Type B pancreatic cell (in vitro differentiated cells): ENCODE results near the gene ASB10. TPM values are rescaled to one million over a fixed set of nuclear protein-coding genes. Genes with fewer than 3 reads are reported as not detected.

ENCODE experiments used
- DNase-seq: peaks from one replicate; pipeline ENCODE4 v3.0.0; 2021; ENCODE audit warnings: mixed read lengths; ENCODE audit not compliant: unreplicated experiment; ENCODE audit errors: extremely low spot score
- H3K27ac Mint-ChIP-seq: 2 replicates; pipeline ENCODE4 v1.8.0; 2021; ENCODE audit warnings: mild to moderate bottlenecking, mixed read lengths
- H3K27me3 Mint-ChIP-seq: 2 replicates; pipeline ENCODE4 v1.8.0; 2021; ENCODE audit warnings: mixed read lengths
- H3K36me3 Mint-ChIP-seq: 2 replicates; pipeline ENCODE4 v1.8.0; 2021; ENCODE audit warnings: mixed read lengths
- H3K4me1 Mint-ChIP-seq: one replicate; pipeline ENCODE4 v1.8.0; 2021; ENCODE audit warnings: mixed read lengths; ENCODE audit not compliant: unreplicated experiment
- H3K4me3 Mint-ChIP-seq: 2 replicates; pipeline ENCODE4 v1.8.0; 2021; ENCODE audit warnings: mild to moderate bottlenecking, mixed read lengths
- H3K9me3 Mint-ChIP-seq: 2 replicates; pipeline ENCODE4 v1.8.0; 2021; ENCODE audit warnings: mixed read lengths
- CTCF ChIP-seq: fragments of 200-600 bp; sonication (generic); conservative IDR thresholded peaks from 2 replicates; pipeline ENCODE4 v1.5.0; 2021; ENCODE audit warnings: antibody characterized with exemption, mild to moderate bottlenecking
- total RNA-seq: library from RNA; stranded (reverse); gene quantifications from 2 replicates; pipeline ENCODE4 v1.2.1, GENCODE V29; 2021; ENCODE audit warnings: low replicate concordance

The ASB10 gene
- total RNA-seq, 1 donor from 2014 or later = not detected

GRCh38 chr7:151161757-151162156 is 25.3 kb downstream of the ASB10 start:
- no peak overlapping the region for H3K4me3 Mint-ChIP-seq
- DNase-seq = no peak
- H3K9me3 Mint-ChIP-seq = no peaks in the 10 kb centered on the region
- no peaks in the 10 kb centered on the region for H3K36me3 Mint-ChIP-seq
- no peak overlapping the region for H3K27ac Mint-ChIP-seq
- no peaks in the 10 kb centered on the region for H3K4me1 Mint-ChIP-seq
- peaks cover 13% of the 10 kb centered on the region for H3K27me3 Mint-ChIP-seq
- TF ChIP-seq CTCF = no peak

GRCh38 chr7:151157645-151158329 is 29.3 kb downstream of the ASB10 start:
- no peak for TF ChIP-seq CTCF
- no peak overlapping the region for H3K27ac Mint-ChIP-seq
- DNase-seq = no peak
- peaks cover 25% of the 10 kb centered on the region for H3K27me3 Mint-ChIP-seq
- no peaks in the 10 kb centered on the region for H3K9me3 Mint-ChIP-seq
- no peaks in the 10 kb centered on the region for H3K36me3 Mint-ChIP-seq
- no peak overlapping the region for H3K4me3 Mint-ChIP-seq
- peaks cover 7% of the 10 kb centered on the region for H3K4me1 Mint-ChIP-seq

- Mint-ChIP-seq H3K27me3 (peaks cover 26% of the 10 kb centered on the region), H3K9me3 (no peaks in the 10 kb centered on the region), H3K4me1 (peaks cover 11% of the 10 kb centered on the region), H3K27ac (no peak overlapping the region), H3K4me3 (no peak overlapping the region), H3K36me3 (no peaks in the 10 kb centered on the region)
- peak; percentile 13 for DNase-seq
- TF ChIP-seq CTCF = peak; percentile 43
These were observed 34.2 kb downstream of the ASB10 start for GRCh38 chr7:151152643-151153513.

- no peak for TF ChIP-seq CTCF
These were observed 36.7 kb downstream of the ASB10 start for GRCh38 chr7:151150388-151150787.

GRCh38 chr7:151148319-151149259 is 38.5 kb downstream of the ASB10 start:
- no peak overlapping the region for H3K4me3 Mint-ChIP-seq
- no peak for DNase-seq
- H3K9me3 Mint-ChIP-seq = no peaks in the 10 kb centered on the region
- no peak for TF ChIP-seq CTCF
- H3K4me1 Mint-ChIP-seq = peaks cover 10% of the 10 kb centered on the region
- H3K27me3 Mint-ChIP-seq = peaks cover 13% of the 10 kb centered on the region
- no peak overlapping the region for H3K27ac Mint-ChIP-seq
- H3K36me3 Mint-ChIP-seq = peaks cover 7% of the 10 kb centered on the region

More at GRCh38 chr7:151150388-151150787, 36.7 kb downstream of the ASB10 start:
- no peak for DNase-seq
- Mint-ChIP-seq H3K4me3 (no peak overlapping the region), H3K36me3 (no peaks in the 10 kb centered on the region), H3K27ac (no peak overlapping the region), H3K27me3 (peaks cover 18% of the 10 kb centered on the region), H3K9me3 (no peaks in the 10 kb centered on the region), H3K4me1 (peaks cover 14% of the 10 kb centered on the region)
